GM21825 (cell line): ENCODE measurements around the gene FRMD3.

Experiments
- ATAC-seq: cut with Tn5 transposase; IDR thresholded peaks from one replicate; pipeline ENCODE4 v1.9.1; 2021; ENCODE audit warnings: mild to moderate bottlenecking, moderate library complexity; ENCODE audit not compliant: unreplicated experiment

FRMD3 gene

GRCh38 chr9:83294816-83295215 is 243.4 kb downstream of the FRMD3 start:
- no peak for ATAC-seq

- no peak for ATAC-seq
These were observed 247.0 kb downstream of the FRMD3 start for GRCh38 chr9:83291196-83291595.

DNA sequence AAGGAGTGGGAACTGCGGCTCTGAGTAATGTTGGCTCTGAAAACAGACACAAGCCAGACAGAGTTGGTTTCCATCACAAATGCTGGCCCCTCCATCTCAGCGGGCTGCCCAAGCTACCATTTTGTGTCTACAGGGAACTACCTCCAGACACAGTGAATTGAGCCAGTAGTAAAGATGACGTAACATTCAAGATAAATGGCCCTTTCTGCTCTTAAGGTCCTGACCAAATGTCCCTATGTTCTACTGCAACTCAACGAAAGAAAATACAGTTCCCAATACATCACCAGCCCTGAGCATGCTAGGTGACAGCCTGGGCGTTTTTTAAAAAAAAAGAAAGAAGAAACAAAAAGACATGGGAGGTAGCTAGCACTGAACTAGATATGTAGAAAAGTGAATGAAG is 247.5 kb downstream of the FRMD3 start:
- ATAC-seq, result no peak

DNA sequence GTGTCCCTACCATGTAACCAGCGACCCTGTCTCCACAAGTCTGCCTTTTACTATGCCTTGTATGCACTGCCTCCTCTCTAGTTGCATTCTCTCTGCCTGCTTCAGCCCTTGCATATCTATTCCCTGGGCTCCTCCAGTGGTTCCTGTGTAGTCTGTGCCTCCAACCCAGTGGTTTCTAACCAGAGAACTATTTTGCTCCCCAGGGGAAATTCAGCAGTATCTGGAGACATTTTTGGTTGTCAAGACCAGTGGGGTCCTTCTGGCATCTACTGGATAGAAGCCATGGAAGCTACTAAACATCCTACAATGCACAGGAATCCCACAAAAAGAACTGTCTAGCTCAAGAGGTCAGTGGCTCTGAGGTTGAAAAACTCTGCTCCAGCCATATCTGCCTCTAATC is 251.2 kb downstream of the FRMD3 start:
- ATAC-seq, result no peak

GRCh38 chr9:83285445-83286225 is 252.6 kb downstream of the FRMD3 start:
- no peak for ATAC-seq

DNA sequence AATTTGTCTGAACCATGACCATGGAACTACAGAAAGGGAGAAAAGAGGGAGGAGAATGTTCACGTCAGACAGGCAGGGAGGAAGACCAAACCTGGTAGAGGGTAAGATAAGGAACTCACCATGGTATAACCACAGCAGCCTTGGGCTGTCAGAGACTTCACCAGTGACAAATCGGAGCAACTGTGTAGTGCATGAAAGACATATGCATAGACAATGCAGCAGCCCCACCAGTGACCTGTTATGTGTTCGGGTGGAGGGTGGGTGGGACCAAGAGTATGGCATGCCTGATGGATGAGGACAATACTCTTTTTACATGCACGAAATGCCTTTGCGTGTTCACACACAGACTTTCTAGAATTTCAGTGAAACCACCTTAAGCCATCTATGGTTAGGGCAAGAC is 253.5 kb downstream of the FRMD3 start:
- ATAC-seq, result no peak

- no peak for ATAC-seq
These were observed 254.7 kb downstream of the FRMD3 start for GRCh38 chr9:83283528-83283927.

DNA sequence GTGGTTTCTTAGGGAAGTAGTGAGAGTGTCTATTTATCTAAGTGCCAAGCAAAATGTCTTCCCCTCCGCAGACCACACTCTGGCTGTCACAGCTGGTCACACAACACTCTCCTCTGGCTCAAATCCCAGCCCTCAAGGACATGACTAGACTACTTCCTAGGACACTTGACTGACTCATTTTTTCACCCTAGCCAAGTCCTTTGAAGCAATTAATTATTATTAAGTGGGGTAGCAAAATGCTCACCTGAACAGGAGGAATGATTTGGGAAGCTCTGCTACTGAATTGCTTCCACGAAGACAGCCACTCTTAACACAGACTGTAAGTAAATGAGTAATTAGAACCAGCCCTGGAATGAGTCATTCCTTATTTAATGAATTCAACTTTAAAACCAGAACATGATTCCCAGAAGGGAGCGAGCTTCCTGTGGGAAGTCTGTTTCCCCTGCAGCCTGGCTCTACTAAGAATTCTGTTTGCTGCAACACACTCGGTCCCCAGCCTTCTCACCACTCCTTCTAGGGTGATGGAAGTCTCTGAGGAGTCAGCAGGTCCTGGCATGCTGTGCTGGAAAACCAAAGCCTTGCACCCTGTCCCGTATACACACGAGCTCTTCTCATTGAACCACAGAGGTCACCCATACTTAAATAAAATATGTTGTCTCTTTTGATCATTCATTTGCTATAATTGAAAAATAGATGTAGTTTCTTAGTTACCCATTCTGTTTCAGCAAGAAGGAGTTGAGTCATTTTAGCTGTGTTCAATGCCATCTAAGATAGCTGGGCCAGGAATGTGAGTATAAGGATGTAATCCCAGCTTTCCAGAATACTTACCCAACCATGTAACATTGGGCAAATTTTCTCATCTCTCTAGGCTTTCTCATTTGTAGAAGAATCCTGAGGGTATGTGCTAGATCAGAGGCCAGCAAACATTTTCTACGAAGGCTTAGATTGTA is 256.6 kb downstream of the FRMD3 start:
- ATAC-seq, result peak; percentile 74

GRCh38 chr9:83280790-83281189 is 257.4 kb downstream of the FRMD3 start:
- peak; percentile 31 for ATAC-seq

DNA sequence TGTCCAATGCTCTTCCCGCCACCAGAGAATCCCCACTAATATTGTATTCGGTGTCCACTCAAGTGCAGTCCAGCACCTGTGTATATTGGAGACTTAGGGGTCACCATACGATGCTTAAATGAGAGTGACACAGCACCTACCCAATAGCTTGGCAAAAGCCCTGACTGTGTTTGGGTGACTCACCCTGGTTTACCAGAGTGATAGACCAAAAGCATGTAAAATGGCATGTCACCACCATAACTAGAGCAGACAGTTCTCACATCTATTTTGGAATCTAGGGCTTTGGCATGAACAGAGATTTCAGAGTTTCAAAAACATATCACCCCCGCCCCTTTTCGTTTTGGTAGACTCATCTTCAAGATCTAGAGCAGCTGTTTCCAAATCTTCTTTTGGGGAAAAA is 257.9 kb downstream of the FRMD3 start:
- no peak for ATAC-seq

DNA sequence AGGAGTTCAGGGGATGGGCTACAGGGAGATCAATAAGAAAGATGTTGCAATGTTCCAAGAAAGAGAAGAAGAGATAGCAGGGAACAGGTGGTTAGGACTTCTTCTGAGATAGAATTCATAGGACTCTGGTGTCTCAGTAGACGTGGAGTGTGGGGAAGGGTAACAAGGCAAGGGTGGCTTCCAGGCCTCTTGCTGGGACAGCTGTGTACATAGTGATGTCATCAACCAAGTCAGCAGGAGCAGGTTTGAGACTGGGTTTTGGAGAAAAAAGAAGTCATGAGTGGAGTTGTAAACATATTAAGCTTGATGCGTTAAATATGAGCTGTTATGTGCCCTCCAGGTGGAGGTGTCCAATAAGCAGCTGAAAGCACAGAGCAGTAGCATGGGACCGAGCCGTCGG is 263.4 kb downstream of the FRMD3 start:
- ATAC-seq, result no peak

- no peak for ATAC-seq
These were observed 266.5 kb downstream of the FRMD3 start for GRCh38 chr9:83271665-83272071.

DNA sequence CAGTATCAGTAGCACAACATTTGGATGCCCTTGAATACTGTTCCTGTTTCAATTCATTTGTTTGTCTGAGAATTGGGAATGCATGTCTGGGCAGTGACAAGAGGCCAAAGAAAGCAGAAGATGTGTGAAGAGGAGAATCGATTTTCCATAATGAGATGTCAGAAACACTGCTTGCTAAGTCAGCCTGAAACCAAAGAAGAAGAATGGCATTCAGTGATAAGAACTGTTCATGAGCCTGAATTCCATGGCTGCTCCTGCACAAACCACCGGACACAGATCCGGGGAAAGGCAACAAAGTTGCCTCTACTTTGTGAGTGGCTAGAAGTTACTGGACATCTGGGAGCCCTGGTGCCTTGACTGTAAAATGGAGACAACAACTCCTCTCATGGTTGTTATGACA is 268.1 kb downstream of the FRMD3 start:
- ATAC-seq, result no peak

- ATAC-seq, result no peak
These were observed 270.5 kb downstream of the FRMD3 start for GRCh38 chr9:83267741-83268140.

GRCh38 chr9:83266666-83267496 is 271.3 kb downstream of the FRMD3 start:
- no peak for ATAC-seq

DNA sequence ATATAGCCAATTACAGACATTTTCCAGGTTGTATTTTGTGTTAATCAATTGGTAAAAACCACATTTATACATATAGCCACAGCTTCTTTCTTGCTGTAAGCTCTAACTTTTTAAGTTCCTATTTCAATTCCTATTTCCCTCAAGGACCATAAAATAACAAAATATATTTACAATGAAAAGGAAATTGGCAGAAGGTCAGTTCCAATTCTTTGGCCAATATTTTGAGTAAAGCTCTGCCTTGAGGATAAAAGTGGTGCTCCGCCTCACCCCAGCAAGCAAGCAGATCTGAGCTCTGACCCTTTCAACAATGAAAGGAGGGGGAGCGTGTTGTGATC is 271.9 kb downstream of the FRMD3 start:
- no peak for ATAC-seq

DNA sequence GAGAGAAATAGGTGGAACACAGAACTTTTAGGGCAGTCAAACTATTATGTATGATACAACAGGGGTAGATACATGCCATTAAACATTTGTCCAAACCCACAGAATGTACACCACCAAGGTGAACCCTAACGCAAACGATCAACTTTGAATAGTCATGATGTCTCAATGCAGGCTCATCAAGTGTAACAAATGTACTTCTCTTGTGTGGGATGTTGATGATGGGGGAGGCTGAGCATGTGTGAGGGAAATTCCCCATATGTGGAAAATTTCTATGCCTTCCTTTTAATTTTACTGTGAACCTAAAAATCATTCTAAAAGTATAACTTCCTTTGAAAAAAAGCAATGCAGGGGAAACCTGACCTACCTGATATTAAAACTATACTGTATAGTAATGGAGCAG is 273.9 kb downstream of the FRMD3 start:
- ATAC-seq, result no peak

GRCh38 chr9:83259558-83259957 is 278.6 kb downstream of the FRMD3 start:
- ATAC-seq, result no peak

- ATAC-seq, result no peak
These were observed 280.0 kb downstream of the FRMD3 start for GRCh38 chr9:83257937-83258891.

- ATAC-seq, result peak; percentile 61
These were observed 290.5 kb downstream of the FRMD3 start for GRCh38 chr9:83247732-83248131.
